HCT116 (cell line): ENCODE data around the gene ZBED6. TPM values are rescaled to one million over a fixed set of nuclear protein-coding genes. Genes with fewer than 3 reads are reported as not detected.

ENCODE experiments used
- ATAC-seq: fragments of 200-7000 bp; cut with Tn5 transposase; 2 replicates; pipeline ENCODE4 v1.9.1; 2020; ENCODE audit warnings: mild to moderate bottlenecking, moderate library complexity
- BruUV-seq: library from RNA; stranded (reverse); fragments of 400-500 nt; replicated peaks from 2 replicates; lab custom pipeline; 2021; lab: Mats Ljungman, UMichigan
- CTCF ChIA-PET: fragments of 300-600 bp; sonication (Branson Sonifier 250); formaldehyde crosslinking; loops from one replicate; lab custom pipeline; 2021; ENCODE audit warnings: antibody characterized with exemption; lab: Charles Lee
- POLR2A ChIA-PET: fragments of 300-600, 350-600 bp; sonication (Branson Sonifier 250); formaldehyde crosslinking; loops from one replicate; lab custom pipeline; 2021; ENCODE audit warnings: antibody characterized with exemption; lab: Charles Lee
- RAD21 ChIA-PET, 2 experiments: fragments of 300-600 bp; sonication (Branson Sonifier 250); formaldehyde crosslinking; loops; one replicate each; lab custom pipeline; 2023; ENCODE audit warnings: low total read pairs in 2 of 2; ENCODE audit not compliant: uncharacterized antibody in 2 of 2, unreplicated experiment in 2 of 2, low non-redundant PET in 1 of 2; lab: Charles Lee
- DNase-seq: peaks from one replicate; pipeline ENCODE4 v3.0.0-alpha.2; 2010; ENCODE audit warnings: low read depth, low spot score
- H2AFZ ChIP-seq: fragments of 200-600 bp; shearing (Covaris generic), sonication (generic); 2 replicates; pipeline ENCODE4 v1.6.1; 2017; ENCODE audit warnings: low read depth, mixed run types, mixed read lengths, antibody characterized with exemption, low read length; ENCODE audit not compliant: poor library complexity, severe bottlenecking
- H3K27ac ChIP-seq: 2 replicates; pipeline ENCODE4 v1.5.1; 2012; ENCODE audit warnings: low read depth, low read length
- H3K27me3 ChIP-seq: fragments of 200-600 bp; sonication (generic); 2 replicates; pipeline ENCODE4 v1.6.1; 2016; ENCODE audit warnings: mixed run types, low read length, mixed read lengths; ENCODE audit not compliant: insufficient read depth
- H3K36me3 ChIP-seq, 2 experiments: fragments of 200-500 bp in 1 of 2; fragments of 200-600 bp in 1 of 2; sonication (Bioruptor generic) in 1 of 2; sonication (generic) in 1 of 2; 2 replicates each; pipeline versions ENCODE4 v1.5.1 to v1.6.1; 2014 to 2016; ENCODE audit warnings: low read length in 2 of 2, inconsistent platforms in 1 of 2, mixed read lengths in 1 of 2, mixed run types in 1 of 2; ENCODE audit not compliant: insufficient read depth in 2 of 2, control insufficient read depth in 1 of 2
- H3K4me1 ChIP-seq, 2 experiments: fragments of 200-600 bp in 1 of 2; sonication (generic) in 1 of 2; 2 replicates each; pipeline versions ENCODE4 v1.5.1 to v1.6.1; 2012 to 2017; ENCODE audit warnings: low read length in 2 of 2, inconsistent platforms in 1 of 2, mild to moderate bottlenecking in 1 of 2, mixed read lengths in 1 of 2, mixed run types in 1 of 2, moderate library complexity in 1 of 2; ENCODE audit not compliant: insufficient read depth in 2 of 2, control insufficient read depth in 1 of 2
- H3K4me2 ChIP-seq: fragments of 200-600 bp; sonication (generic); 2 replicates; pipeline ENCODE4 v1.6.1; 2017; ENCODE audit warnings: mixed run types, low read length, mixed read lengths
- H3K4me3 ChIP-seq, 2 experiments: fragments of 200-600 bp in 1 of 2; sonication (generic) in 1 of 2; replicated peaks in 1 of 2; 2 replicates each; pipeline ENCODE4 v1.5.1; 2011 to 2016; ENCODE audit warnings: low read length in 2 of 2, control low read depth in 1 of 2, low read depth in 1 of 2, mild to moderate bottlenecking in 1 of 2, mixed read lengths in 1 of 2, mixed run types in 1 of 2
- H3K79me2 ChIP-seq: fragments of 200-600 bp; sonication (generic); 2 replicates; pipeline ENCODE4 v1.6.1; 2017; ENCODE audit warnings: mild to moderate bottlenecking, mixed run types, low read length, moderate library complexity, mixed read lengths; ENCODE audit not compliant: insufficient read depth
- H3K9ac ChIP-seq: fragments of 200-600 bp; sonication (generic); 2 replicates; pipeline ENCODE4 v1.6.1; 2016; ENCODE audit warnings: low read length, mixed read lengths
- H3K9me2 ChIP-seq: fragments of 200-600 bp; sonication (generic), shearing (Covaris generic); 2 replicates; pipeline ENCODE4 v1.6.1; 2017; ENCODE audit warnings: mixed run types, mild to moderate bottlenecking, moderate library complexity; ENCODE audit not compliant: insufficient read depth
- H3K9me3 ChIP-seq, 2 experiments: fragments of 200-500 bp in 1 of 2; fragments of 200-600 bp in 1 of 2; sonication (Bioruptor generic) in 1 of 2; sonication (generic) in 1 of 2; 2 replicates each; pipeline ENCODE4 v1.6.1; 2014 to 2017; ENCODE audit warnings: low read length in 2 of 2, mixed read lengths in 2 of 2, inconsistent platforms in 1 of 2, low read depth in 1 of 2, mild to moderate bottlenecking in 1 of 2, mixed run types in 1 of 2, moderate library complexity in 1 of 2; ENCODE audit not compliant: control insufficient read depth in 1 of 2, insufficient read depth in 1 of 2
- H4K20me1 ChIP-seq: fragments of 200-600 bp; sonication (generic), shearing (Covaris generic); 2 replicates; pipeline ENCODE4 v1.6.1; 2017; ENCODE audit warnings: mixed run types, mild to moderate bottlenecking, moderate library complexity; ENCODE audit not compliant: insufficient read depth
- CBX3 ChIP-seq: IDR thresholded peaks from 2 replicates; pipeline ENCODE4 v1.6.1; 2012; ENCODE audit warnings: low read depth
- CEBPB ChIP-seq: IDR thresholded peaks from 2 replicates; pipeline ENCODE4 v1.6.1; 2012; ENCODE audit warnings: low read depth
- CTCF ChIP-seq, 3 experiments: fragments of 200-600 bp in 1 of 3; sonication (generic) in 1 of 3; IDR thresholded peaks in 2 of 3; conservative IDR thresholded peaks in 1 of 3; 2 replicates each; pipeline ENCODE4 v1.5.1; 2012 to 2017; ENCODE audit warnings: low read depth in 2 of 3, low read length in 2 of 3, antibody characterized with exemption in 1 of 3, borderline replicate concordance in 1 of 3, control low read depth in 1 of 3, mild to moderate bottlenecking in 1 of 3, mixed read lengths in 1 of 3, mixed run types in 1 of 3, moderate library complexity in 1 of 3; ENCODE audit not compliant: insufficient read depth in 1 of 3
- EGR1 ChIP-seq: IDR thresholded peaks from 2 replicates; pipeline ENCODE4 v1.6.1; 2012; ENCODE audit warnings: low read depth
- ELF1 ChIP-seq: IDR thresholded peaks from 2 replicates; pipeline ENCODE4 v1.6.1; 2012; ENCODE audit warnings: low read depth, borderline replicate concordance
- EZH2 ChIP-seq: fragments of 200-600 bp; sonication (generic); IDR thresholded peaks from 2 replicates; pipeline ENCODE4 v1.6.1; 2017; ENCODE audit warnings: antibody characterized with exemption, mixed run types
- EZH2phosphoT487 ChIP-seq: fragments of 200-600 bp; IDR thresholded peaks from 2 replicates; pipeline ENCODE4 v1.6.1; 2018; ENCODE audit warnings: antibody characterized with exemption, borderline replicate concordance
- FOSL1 ChIP-seq: IDR thresholded peaks from 2 replicates; pipeline ENCODE4 v1.6.1; 2012; ENCODE audit warnings: low read depth
- MAX ChIP-seq: IDR thresholded peaks from 2 replicates; pipeline ENCODE4 v1.6.1; 2012
- POLR2A ChIP-seq: IDR thresholded peaks from 2 replicates; pipeline ENCODE4 v1.7.0; 2011; ENCODE audit warnings: borderline replicate concordance; ENCODE audit not compliant: insufficient read depth, insufficient read length; ENCODE audit errors: extremely low read depth
- SIN3A ChIP-seq: IDR thresholded peaks from 2 replicates; pipeline ENCODE4 v1.6.1; 2012; ENCODE audit warnings: low read depth
- SP1 ChIP-seq: IDR thresholded peaks from 2 replicates; pipeline ENCODE4 v1.6.1; 2012; ENCODE audit warnings: low read depth
- SRF ChIP-seq: IDR thresholded peaks from 2 replicates; pipeline ENCODE4 v1.6.1; 2012; ENCODE audit warnings: low read depth
- YY1 ChIP-seq: IDR thresholded peaks from 2 replicates; pipeline ENCODE4 v1.6.1; 2011; ENCODE audit warnings: low read length, low read depth, moderate library complexity, mild to moderate bottlenecking; ENCODE audit not compliant: insufficient replicate concordance; ENCODE audit errors: extremely low read depth
- ZBTB33 ChIP-seq: IDR thresholded peaks from 2 replicates; pipeline ENCODE4 v1.6.1; 2011; ENCODE audit warnings: mild to moderate bottlenecking, low read length, moderate library complexity; ENCODE audit not compliant: insufficient replicate concordance; ENCODE audit errors: extremely low read depth
- ZFX ChIP-seq: fragments of 450-650 bp; IDR thresholded peaks from 2 replicates; pipeline ENCODE4 v1.6.1; 2017
- ZNF274 ChIP-seq: fragments of 200-500 bp; sonication (Bioruptor generic); IDR thresholded peaks from 2 replicates; pipeline ENCODE4 v1.6.1; 2014; ENCODE audit warnings: mild to moderate bottlenecking, low read depth, low read length, inconsistent platforms
- intact Hi-C: fragments of 100-400 bp; cut with micrococcal nuclease; formaldehyde crosslinking; loops from 2 replicates; pipeline ENCODE4 v1.10.0; 2022
- total RNA-seq: library from RNA; stranded (reverse); gene quantifications from one replicate; pipeline ENCODE4 v1.2.1, GENCODE V29; 2021; ENCODE audit not compliant: unreplicated experiment

The ZBED6 gene
- total RNA-seq, 1 experiment from 2014 or later = 26.9 TPM

- no peak for DNase-seq
- no peak overlapping the region for H3K4me3 ChIP-seq
- H3K36me3 ChIP-seq = no peaks in the 10 kb centered on the region
- ATAC-seq = no peak
- no peak overlapping the region for H3K4me2 ChIP-seq
- no peaks in the 10 kb centered on the region for H3K27me3 ChIP-seq
- H4K20me1 ChIP-seq = no peaks in the 10 kb centered on the region
- no peak overlapping the region for H3K9ac ChIP-seq
- CTCF ChIA-PET = no interaction called here
- intact Hi-C loops = no loop called here
- H3K27ac ChIP-seq = no peak overlapping the region
- H2AFZ ChIP-seq = no peak overlapping the region
- no peaks in the 10 kb centered on the region for H3K9me3 ChIP-seq
- peaks cover 0 to 6% of the 10 kb centered on the region in 2 experiments; a peak in 2 of 4 replicates for H3K4me1 ChIP-seq
- TF ChIP-seq EZH2 = no peak
- TF ChIP-seq SP1 = no peak
- TF ChIP-seq EGR1 = no peak
- TF ChIP-seq CEBPB = no peak
- TF ChIP-seq MAX = no peak
- no peak for TF ChIP-seq ZNF274
- TF ChIP-seq ZFX = no peak
- POLR2A ChIA-PET = no interaction called here
- RAD21 ChIA-PET = no interaction called here
- H3K9me2 ChIP-seq = no peaks in the 10 kb centered on the region
- BruUV-seq = no TSS peak
- H3K79me2 ChIP-seq = no peaks in the 10 kb centered on the region
Observed at GRCh38 chr1:203746281-203746680, 49.1 kb upstream of the ZBED6 start.

- no peak for DNase-seq
- Histone ChIP-seq H3K36me3 (no peaks in the 10 kb centered on the region), H3K9ac (no peak overlapping the region), H3K4me1 (peaks cover 16 to 44% of the 10 kb centered on the region in 2 experiments), H3K79me2 (no peaks in the 10 kb centered on the region), H4K20me1 (no peaks in the 10 kb centered on the region), H3K27me3 (no peaks in the 10 kb centered on the region), H3K4me3 (no peak overlapping the region), H3K27ac (no peak overlapping the region), H2AFZ (no peak overlapping the region), H3K4me2 (no peak overlapping the region), H3K9me2 (no peaks in the 10 kb centered on the region), H3K9me3 (no peaks in the 10 kb centered on the region)
- intact Hi-C loops = no loop called here
- ATAC-seq = no peak
- ChIA-PET RAD21 (no interaction called here), CTCF (no interaction called here), POLR2A (no interaction called here)
- BruUV-seq = no TSS peak
- no peak for TF ChIP-seq CBX3
- no peak for TF ChIP-seq EZH2phosphoT487
- no peak for TF ChIP-seq MAX
- no peak for TF ChIP-seq CTCF (IDR thresholded peaks at IDR 0.05 in 2 of 3, conservative IDR thresholded peaks at IDR 0.05 in 1 of 3; ENCODE audit: borderline replicate concordance in 1 of 3, insufficient read depth in 1 of 3, low read depth in 2 of 3, low read length in 2 of 3)
- TF ChIP-seq EGR1 = no peak
- TF ChIP-seq ZFX = no peak
- no peak for TF ChIP-seq YY1
- TF ChIP-seq SRF = no peak
- no peak for TF ChIP-seq POLR2A
- TF ChIP-seq ZBTB33 = no peak
- TF ChIP-seq FOSL1 = no peak
- no peak for TF ChIP-seq ELF1
- no peak for TF ChIP-seq SIN3A
- TF ChIP-seq EZH2 = no peak
Observed at GRCh38 chr1:203751051-203751450, 44.4 kb upstream of the ZBED6 start.
